Superior temporal gyrus (tissue), 1 donor: ENCODE results near the gene DLST.

Experiments
- DNase-seq: peaks from one replicate; pipeline ENCODE4 v3.0.0-alpha.2; 2016; ENCODE audit errors: extremely low spot score

DLST gene

DNA sequence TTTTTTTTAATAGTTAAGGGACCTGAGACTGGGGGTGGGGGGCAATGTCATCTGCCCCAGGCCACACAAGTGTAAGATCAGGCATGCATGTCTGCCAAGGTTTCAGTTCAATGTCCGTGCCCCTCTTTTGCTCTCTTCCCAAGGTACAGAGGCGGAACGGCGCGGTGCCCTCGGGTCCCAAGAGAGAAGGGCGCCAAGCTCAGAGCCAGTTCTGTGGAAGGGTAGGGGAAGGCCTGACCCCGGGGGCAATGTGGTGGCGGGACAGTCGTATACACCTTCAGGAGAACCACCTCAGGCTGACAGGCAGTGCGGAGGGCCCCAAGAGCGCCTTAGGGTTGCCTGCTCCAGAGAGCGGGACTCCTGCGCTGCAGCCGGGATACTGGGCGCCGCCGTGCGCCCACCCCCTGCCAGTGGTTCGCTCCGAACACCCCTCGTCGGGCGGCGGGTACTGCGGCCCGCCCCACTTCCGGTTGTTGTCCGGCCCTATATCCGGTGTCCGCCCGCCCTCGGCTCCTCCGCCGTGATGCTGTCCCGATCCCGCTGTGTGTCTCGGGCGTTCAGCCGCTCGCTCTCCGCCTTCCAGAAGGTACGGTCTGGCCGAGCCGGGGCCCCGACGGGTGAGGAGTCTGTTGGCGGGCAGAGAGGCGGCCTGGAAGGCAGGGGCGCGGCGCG lies at the start of gene DLST:
Gene DLST (plus strand): TSS at position 486 of the 672 bp plus-strand sequence. CDS start 38 bp downstream, at position 524.
- peak; percentile 89 for DNase-seq

DNA sequence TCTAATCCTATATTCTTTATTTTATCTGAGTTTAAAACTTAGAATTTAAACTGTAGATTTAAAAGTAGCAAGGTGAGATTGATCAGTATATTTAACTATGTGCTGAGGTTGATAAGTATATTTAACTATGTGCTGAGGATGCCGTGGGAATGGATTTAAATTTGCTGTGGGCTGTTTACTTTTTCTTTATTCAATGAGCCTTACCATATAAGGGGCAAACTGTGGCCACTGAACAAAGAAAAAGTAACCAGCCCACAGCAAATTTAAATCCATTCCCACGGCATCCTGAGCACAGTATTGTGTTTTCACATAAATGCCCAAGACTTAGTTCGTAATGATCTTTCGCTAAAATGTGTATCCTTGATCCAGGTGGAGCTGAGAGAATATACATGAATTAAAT lies 48.9 kb upstream of the DLST start:
- DNase-seq: no peak

DNA sequence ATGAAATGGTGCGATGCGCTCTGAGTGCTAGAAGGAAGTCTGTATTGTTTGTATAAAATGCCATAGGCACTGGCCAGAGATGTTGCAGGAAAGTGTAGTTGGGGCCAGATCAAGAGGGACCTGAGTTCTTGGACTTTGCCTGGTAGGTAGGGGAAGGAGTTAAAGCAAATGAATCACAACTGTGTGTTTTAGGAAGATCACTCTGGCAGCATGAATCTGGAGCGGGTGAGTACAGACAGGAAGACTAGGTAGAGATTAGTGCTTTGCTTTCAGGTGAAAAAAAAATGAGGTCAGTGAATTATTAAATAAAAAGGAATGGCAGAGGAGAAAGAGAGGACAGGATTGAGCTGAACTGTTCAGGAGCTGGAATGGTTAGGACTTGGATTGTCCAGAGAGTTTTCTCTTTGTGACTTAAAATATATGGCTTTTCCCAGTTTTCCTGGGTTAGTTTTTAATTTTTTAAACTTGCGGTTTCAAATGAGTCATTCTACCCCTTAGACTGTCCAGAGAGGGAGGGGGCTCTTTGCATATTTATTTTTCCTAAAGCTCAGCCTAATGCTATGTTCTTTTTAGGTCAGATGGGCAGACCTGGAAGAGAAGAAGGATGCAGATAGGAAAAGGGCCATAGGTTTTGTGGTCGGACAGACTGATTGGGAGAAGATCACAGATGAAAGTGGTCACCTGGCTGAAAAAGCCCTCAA lies 46.9 kb upstream of the DLST start:
- DNase-seq: no peak

DNA sequence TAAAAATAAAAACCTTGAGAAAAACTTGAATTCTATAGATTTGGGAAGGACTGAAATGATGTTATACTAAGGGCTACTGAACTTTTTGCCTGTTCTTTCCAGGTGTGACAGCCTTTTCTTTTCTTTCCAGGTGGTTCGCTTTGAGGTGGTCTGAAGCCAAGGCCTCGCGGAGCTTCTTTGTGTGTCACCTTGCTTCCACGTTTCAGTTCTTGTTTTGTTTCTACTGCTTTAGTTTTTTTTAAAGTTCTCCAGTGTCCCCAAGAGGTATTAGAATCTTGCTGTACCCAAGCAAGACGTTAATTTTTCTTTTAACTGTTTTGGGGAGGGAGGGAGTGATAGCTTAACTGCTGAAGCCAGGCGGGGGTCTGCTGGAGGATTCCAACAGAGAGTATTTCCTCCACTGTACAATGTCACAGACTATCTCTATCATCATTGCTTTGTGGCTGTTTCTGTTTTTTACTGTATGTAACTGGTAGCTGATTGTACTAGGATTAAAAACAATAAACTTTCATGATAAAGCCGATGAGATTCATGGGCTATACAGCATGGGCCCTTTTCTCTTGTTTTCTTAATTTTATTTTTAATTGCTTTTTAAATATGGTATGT lies 46.0 kb upstream of the DLST start:
- no peak for DNase-seq

DNA sequence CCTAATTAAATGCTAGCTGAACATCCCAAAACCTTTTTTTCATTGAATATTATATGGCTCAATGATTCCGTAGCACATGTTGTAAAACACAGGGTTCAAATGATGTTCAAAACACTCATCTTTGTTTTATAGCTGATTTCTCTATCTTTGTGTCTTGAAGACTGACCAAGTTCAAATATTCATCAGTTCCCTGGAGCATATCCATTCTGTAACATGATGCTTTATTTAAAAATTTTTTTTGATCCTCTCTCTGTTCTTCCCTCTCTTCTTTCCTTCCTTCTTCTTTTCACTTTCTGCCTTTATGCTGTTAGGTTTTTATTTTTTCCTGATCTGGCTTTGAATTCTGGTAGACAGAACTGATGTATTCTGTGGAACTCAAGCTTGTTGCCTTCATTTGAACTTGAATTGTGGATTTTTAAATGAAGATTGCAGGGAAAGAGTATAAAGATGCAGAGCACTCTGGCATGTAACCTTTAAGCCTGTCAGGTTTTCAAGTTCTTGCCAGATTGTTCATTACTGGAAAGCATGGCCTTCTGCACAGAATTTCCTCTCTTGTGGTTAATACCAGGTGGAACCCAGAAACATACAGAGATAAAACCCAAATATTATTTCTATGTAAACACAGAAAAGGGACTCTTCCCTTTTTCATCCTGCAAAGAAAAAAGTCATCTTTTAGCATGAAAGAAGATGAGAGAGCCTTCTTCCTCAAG lies 45.3 kb upstream of the DLST start:
- DNase-seq: no peak

DNA sequence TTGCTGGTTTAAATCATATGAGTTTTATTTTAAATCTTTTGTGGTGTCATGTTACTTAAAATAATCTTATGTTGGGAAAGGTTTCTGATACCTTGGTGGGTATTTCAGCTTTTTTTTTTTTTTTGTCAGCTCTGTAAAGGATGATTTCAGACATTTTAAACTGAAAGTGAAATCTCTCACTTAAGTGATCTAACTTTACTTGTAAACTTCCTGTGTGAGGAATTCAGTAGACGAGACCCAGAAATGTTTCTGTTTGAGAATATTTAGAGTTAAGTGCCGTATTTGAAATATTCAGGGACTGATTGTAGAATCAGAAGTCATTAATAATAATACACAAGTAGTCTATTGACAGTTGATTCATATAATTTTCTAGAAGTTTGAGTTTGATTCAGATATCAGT lies 43.5 kb upstream of the DLST start:
- DNase-seq: no peak

DNA sequence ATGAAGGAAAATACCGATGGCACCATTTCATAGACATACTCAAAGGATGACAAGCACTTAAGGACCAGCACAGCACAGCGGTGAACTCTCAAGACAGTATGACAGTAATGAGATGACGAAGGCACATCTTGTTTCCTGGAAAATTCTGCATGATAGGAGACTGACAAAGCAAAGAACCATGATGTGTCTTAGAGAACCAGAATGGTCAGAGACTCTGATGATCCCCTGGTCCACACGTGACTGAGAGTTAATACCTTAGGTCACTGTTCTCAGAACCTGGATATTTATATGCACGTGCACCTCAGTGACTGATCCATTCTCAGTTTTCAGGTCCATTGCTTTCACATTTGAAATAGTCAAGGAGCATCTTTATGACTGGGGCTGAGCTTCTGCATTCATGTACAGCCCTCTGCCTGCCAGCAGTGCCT lies 41.1 kb upstream of the DLST start:
- DNase-seq: no peak

DNA sequence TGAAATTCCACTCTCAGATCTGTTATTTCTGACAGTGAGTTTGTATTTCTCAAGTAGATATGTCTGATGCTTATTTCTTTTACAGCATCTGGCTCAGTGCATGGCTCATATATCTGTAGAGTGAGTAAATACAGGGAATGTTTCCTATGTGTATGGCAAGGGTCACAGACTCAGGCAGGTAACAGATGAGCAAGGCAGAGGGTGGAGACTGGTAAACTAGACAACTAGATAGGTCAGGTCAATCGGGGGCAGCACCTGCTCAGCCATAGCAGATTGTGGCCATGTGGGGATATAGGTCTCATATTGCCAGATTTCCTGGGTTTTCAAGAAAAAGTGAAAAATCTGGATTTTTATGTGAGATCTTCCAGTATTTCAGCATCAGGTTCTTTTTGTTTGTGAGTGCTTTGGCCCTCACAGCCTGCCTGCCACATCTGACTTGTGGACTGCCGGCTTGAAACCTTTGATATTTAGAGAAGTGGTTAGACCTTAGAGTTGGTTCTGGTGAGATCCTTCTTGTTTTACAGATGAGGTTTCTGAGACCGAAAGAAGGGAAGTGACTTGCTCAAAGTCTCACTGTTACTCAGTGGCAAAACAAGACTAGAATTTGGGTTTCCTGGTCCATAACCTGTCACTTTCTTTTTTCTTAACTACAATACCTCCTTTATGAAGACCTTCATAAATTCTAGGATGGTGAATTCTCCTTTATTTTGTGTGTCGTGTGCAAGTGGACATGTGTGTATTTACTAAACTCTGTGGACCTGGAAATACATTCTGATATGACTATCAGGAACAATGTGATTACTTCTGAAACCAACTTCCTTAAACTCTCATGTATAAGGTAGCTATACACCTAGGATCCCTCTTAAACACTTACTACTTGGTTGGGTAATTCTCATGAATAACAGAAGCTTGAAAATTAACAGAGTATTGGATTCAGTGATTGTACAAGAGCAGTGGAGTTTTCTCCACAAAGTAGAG lies 40.2 kb upstream of the DLST start:
- DNase-seq: no peak

DNA sequence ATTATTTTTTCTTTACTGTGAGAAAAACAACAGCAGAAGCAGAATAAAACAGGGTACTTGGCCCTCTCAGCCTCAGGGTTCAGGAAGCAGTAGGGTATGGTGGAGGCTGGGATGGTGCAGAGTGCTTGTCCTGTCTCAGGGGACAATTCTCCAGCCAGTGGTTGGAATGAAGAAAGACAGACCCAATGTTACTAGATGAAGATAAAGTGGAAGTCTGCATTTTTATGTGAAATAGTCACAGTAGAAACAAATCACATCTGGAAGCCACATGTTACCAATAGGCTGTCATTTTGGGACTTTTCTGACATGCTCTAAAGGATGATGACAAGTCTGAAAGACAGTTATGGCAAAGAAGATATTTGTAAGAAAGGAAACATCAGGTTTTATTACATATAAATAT lies 38.1 kb upstream of the DLST start:
- DNase-seq: no peak

DNA sequence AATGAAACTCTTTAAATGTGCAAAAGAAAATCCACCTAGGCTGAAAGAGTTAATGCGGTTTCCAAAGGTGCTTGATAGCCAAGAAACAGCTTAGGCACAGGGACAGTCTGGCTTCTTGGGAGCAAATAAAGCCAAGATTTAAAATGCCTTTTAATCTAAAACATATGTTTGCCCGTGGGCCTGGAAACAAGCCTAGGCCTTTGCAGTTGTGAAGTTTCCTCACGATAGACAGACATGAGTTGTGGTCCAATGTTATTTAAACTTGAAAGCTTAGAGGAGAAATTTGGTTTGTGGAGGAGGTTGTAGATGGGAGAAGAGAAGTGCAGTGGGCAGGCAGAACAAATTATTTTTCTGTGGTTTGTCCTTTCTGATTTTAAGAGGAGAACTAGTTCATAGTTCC lies 35.5 kb upstream of the DLST start:
- DNase-seq: no peak

DNA sequence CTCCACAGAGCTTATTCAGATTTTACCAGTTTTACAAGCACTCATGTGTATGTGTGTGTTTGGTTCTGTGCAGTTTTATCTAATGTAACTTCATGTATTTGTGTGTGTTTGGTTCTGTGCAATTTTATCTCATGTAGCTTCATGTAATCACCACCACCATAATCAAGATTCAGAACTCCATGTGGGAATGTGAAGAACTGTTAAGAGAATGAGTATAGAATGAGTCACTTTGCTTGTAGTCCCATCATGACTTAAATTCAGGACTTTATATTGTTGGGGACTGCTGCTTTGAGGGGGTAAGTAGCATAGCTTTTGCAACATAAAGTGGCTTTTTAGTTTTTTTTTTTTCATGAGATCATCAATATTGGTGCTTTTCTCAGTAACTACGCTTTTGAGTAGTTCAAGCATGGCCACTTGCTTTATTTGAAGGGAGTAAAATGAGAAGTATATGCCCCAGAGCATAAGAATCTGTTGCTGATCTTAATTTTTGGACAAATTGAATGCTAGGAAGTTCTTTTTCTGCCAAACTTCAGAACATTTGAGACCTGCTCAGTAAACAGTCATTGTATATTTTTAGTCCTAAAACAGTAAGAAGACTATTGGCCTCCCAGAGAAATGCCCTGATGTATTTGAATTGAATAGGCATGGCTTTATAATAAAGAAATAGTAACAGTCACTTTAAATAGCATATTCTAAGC lies 34.6 kb upstream of the DLST start:
- DNase-seq: no peak

DNA sequence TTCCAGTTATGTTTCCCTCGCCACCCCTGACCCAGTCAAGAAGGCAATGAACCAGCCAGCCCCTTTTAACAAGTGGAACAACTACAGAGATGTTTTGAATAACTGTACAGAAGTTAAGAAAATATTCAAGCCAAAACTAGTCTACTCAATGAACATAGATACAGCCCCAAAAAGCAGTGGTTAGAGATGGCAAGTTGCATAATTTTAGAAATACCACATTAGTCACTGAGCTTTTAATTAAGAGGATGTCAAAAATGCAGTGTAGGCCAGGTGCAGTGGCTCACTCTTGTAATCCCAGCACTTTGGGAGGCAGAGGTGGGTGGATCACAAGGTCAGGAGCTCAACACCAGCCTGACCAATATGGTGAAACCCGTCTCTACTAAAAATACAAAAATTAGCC lies 32.9 kb upstream of the DLST start:
- DNase-seq: no peak

DNA sequence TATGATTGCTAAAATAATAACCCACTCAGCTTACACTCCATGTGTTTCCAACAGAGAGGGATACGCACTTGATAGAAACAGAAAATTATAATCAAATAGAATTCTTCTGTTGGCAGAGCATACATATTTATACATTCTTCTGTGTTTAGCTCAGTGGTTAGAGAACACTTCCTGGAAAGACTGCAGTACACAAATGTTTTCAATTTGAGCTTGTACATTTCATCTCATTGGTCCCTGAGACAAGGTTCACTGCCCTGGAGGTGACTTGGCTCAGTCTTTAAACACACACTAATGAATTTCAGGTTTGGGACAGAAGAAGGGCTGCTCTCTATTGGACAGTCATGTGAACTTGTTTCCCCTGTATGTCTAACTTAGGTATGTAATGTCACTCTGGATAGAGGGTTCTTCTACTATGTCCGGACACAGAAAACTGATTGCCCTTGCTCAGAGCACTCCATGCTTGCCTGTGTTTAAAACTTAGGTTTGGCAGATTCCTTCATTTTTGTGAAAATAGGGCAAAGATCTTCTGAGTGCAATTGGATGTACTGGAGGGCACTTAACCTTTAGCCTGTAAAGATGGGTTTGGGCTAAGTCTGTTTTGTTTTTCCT lies 28.7 kb upstream of the DLST start:
- DNase-seq: no peak

DNA sequence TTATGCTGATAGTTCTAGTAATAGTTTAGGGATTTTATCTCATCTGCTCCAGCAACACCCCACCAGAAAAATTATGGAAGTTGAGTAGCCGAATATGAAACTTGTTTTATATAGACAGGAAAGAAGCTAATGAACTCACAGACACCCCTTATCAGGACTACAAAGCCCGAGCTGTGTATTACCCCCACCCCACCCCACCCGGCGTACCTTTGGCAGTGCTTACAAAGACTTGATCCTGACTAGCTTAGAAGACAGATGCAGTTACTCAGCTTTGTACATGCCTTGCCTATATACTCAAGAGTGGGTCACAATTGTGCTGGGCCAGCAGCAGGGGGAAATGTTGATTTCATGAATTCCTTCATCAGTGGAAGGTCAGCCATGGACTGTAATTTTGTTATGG lies 28.1 kb upstream of the DLST start:
- no peak for DNase-seq

DNA sequence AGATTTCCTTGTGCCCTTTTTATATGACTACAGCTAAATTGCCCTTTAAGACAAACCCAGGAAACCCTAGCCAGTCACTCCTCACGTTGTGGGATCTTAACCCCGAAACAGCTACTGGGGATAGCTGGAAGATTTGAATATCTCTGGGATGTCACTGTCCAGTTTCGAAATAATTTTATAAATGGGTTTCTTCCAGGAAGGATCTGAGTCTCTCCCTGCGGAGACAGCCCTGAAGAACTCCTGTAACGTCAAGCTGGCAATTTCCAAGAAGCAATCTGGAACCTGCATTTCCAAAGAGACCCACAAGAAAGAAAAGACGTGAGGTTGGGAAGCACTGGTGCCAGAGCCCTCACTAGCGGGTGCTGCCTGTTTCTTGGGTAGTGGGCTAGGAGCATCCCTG lies 26.7 kb upstream of the DLST start:
- DNase-seq: no peak

DNA sequence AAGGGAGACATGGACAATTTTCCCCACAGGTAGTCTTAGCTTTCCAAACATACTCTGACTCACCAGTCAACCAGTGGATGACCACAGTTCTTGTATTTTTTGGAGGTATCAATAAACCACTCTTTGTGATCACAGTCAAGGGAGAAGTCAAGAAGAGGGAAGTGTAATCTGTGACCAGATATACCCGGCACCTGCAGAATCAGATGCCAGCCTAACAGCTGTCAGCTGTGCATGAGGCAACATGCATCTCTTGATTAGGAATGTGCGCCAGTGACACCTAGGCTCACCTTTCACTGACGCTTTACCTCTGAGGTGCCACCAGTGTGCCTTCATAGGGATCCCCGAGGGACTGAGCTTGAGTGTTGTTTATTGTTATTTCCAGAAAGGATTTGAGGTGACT lies 25.8 kb upstream of the DLST start:
- DNase-seq: no peak

DNA sequence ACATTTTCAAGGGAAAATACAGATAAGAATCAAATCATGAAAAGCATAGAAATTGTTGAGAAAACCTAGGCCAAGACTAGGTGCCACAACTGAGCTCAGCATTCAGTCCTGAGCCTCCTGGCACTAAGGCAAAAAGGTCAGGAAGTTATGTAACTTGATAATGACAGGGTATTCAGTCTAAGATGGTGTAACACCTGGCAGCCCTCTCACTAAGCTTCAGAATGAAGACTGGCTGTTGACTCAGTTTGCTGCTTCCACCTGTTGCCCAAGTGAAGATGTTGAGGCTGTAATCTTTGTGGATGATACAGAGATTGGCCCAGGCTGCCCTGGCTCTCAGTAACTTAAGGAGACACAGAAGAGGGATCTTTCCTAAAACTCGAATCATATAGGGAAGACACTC lies 25.4 kb upstream of the DLST start:
- no peak for DNase-seq

DNA sequence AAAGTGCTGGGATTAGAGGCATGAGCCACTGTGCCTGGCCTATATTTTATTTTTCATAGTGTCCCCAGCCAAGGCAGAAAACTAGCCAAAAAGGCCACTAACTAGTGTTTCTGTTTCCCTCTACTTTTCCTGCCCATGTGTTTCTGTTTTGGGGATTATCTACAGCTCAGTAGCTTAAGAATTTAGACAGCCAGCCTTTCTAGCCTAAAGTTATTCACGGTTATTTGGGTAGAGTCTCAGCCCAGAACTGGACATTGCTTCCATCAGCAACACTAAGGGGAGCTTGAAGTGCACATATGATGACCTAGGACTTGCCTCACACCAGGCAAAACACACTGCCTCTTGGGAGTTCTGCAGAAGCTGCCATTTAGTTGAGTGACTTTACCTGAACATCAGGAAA lies 23.7 kb upstream of the DLST start:
- DNase-seq: no peak

DNA sequence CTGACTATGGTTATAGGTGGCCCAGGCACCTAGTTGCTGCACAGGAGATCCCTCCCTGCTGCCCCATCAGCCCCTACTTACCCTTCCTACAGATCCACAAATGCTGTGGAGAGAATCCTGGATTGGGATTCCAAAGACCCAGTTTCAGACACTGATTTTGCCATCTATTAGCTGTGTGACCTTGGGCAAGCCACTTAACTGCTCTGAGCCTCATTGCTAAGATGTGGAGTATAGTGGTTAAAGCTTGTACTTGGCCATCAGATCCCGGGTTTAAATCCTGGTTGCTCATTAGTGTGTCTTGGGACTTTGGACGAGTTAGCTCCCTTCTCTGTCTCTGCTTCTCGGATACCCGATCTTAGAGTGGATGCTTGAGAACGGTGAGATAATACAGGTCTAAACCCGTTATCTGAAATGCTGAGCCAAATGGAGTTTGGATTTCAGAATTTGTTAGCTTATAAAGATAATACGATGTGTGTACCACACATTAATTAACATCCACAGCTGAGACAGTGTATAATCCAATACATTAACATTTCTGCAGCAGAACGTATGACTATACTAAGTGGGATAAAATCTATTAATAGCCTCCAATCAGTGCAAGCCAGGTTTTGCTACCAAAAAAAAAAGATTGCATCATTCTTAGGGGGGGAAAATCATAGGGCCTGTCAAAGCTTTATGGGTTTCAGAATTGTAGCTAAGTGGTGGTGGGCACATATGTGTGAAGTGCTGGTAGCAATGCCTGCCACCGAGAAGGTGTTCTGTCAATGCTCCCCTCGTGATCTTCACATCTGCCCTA lies 21.8 kb upstream of the DLST start:
- DNase-seq: no peak
